C4-2B (cell line): ENCODE results near the gene SPATA21.

Experiments
- H3K27ac ChIP-seq: fragments of 450-650 bp; 2 replicates; pipeline ENCODE4 v1.5.1; 2017
- CTCF ChIP-seq: fragments of 450-650 bp; conservative IDR thresholded peaks from 2 replicates; pipeline ENCODE4 v1.5.1; 2017; ENCODE audit warnings: mild to moderate bottlenecking
- ZFX ChIP-seq: fragments of 450-650 bp; IDR thresholded peaks from 2 replicates; pipeline ENCODE4 v1.6.1; 2017

SPATA21 gene

GRCh38 chr1:16405441-16405840, 31.8 kb downstream of the SPATA21 start:
- no peak for TF ChIP-seq CTCF
- TF ChIP-seq ZFX: no peak
- no peak overlapping the region for H3K27ac ChIP-seq

GRCh38 chr1:16402742-16403141, 34.5 kb downstream of the SPATA21 start:
- H3K27ac ChIP-seq: no peak overlapping the region

GRCh38 chr1:16398371-16398953, 38.8 kb downstream of the SPATA21 start:
- TF ChIP-seq CTCF: no peak
- H3K27ac ChIP-seq: no peak overlapping the region

More at GRCh38 chr1:16402742-16403141, 34.5 kb downstream of the SPATA21 start:
- TF ChIP-seq CTCF: no peak
- TF ChIP-seq ZFX: no peak

- TF ChIP-seq CTCF: no peak
- TF ChIP-seq ZFX: no peak
Measured at GRCh38 chr1:16397120-16397519, 40.1 kb downstream of the SPATA21 start.

GRCh38 chr1:16396591-16396990, 40.6 kb downstream of the SPATA21 start:
- TF ChIP-seq CTCF (no peak), ZFX (no peak)
- H3K27ac ChIP-seq: peak overlapping the region; percentile 15

More at GRCh38 chr1:16397120-16397519, 40.1 kb downstream of the SPATA21 start:
- no peak overlapping the region for H3K27ac ChIP-seq

GRCh38 chr1:16394977-16395376, 42.2 kb downstream of the SPATA21 start:
- TF ChIP-seq CTCF: no peak
- TF ChIP-seq ZFX: no peak

GRCh38 chr1:16393570-16394521, 43.4 kb downstream of the SPATA21 start:
- no peak for TF ChIP-seq CTCF
- no peak for TF ChIP-seq ZFX
- H3K27ac ChIP-seq: no peak overlapping the region

More at GRCh38 chr1:16394977-16395376, 42.2 kb downstream of the SPATA21 start:
- H3K27ac ChIP-seq: no peak overlapping the region
